Suppressor macrophage treated with lipopolysaccharide for 4 hours (primary cell): ENCODE results near the gene SEPTIN8.
"Not testable (repeated sequence)": the region's sequence is repeated elsewhere in the genome, so short reads cannot be mapped to it uniquely, and the experiment has no call there.

Experiments
- DNase-seq: peaks from one replicate; pipeline ENCODE4 v3.0.0-alpha.2; 2020

SEPTIN8 gene

GRCh38 chr5:132812123-132812765 lies 35.2 kb upstream of the SEPTIN8 start:
- DNase-seq = peak; percentile 69

GRCh38 chr5:132810605-132811004 lies 33.6 kb upstream of the SEPTIN8 start:
- no peak for DNase-seq

GRCh38 chr5:132808866-132809265 lies 31.8 kb upstream of the SEPTIN8 start:
- no peak for DNase-seq

GRCh38 chr5:132808448-132808847 lies 31.4 kb upstream of the SEPTIN8 start:
- DNase-seq = no peak

GRCh38 chr5:132807163-132807838 lies 30.3 kb upstream of the SEPTIN8 start:
- DNase-seq = no peak

- DNase-seq = not testable (repeated sequence)
These were observed 29.7 kb upstream of the SEPTIN8 start for GRCh38 chr5:132806804-132807162.

- DNase-seq = not testable (repeated sequence)
These were observed 28.8 kb upstream of the SEPTIN8 start for GRCh38 chr5:132805872-132806271.

GRCh38 chr5:132804219-132804618 lies 27.2 kb upstream of the SEPTIN8 start:
- DNase-seq = not testable (repeated sequence)

GRCh38 chr5:132802685-132803066 lies 25.6 kb upstream of the SEPTIN8 start:
- not testable (repeated sequence) for DNase-seq

- DNase-seq = no peak
These were observed 25.1 kb upstream of the SEPTIN8 start for GRCh38 chr5:132802044-132802684.

- no peak for DNase-seq
These were observed 23.5 kb upstream of the SEPTIN8 start for GRCh38 chr5:132800545-132800944.

GRCh38 chr5:132799392-132799791 lies 22.4 kb upstream of the SEPTIN8 start:
- DNase-seq = no peak

GRCh38 chr5:132797651-132798050 lies 20.6 kb upstream of the SEPTIN8 start:
- no peak for DNase-seq

- no peak for DNase-seq
These were observed 14.0 kb upstream of the SEPTIN8 start for GRCh38 chr5:132791026-132791425.

GRCh38 chr5:132790201-132790865 lies 13.3 kb upstream of the SEPTIN8 start:
- DNase-seq = no peak

- no peak for DNase-seq
These were observed 12.2 kb upstream of the SEPTIN8 start for GRCh38 chr5:132788990-132789886.

GRCh38 chr5:132788508-132788907 lies 11.5 kb upstream of the SEPTIN8 start:
- no peak for DNase-seq

GRCh38 chr5:132787076-132787475 lies 10.0 kb upstream of the SEPTIN8 start:
- no peak for DNase-seq

- no peak for DNase-seq
These were observed 8.8 kb upstream of the SEPTIN8 start for GRCh38 chr5:132785864-132786263.

GRCh38 chr5:132785365-132785764 lies 8.3 kb upstream of the SEPTIN8 start:
- DNase-seq = no peak

GRCh38 chr5:132782101-132782500 lies 5.1 kb upstream of the SEPTIN8 start:
- peak; percentile 78 for DNase-seq

- DNase-seq = no peak
These were observed 4.0 kb upstream of the SEPTIN8 start for GRCh38 chr5:132781029-132781428.

GRCh38 chr5:132780577-132780976 lies 3.5 kb upstream of the SEPTIN8 start:
- no peak for DNase-seq
